BJ (cell line): Measurements from ENCODE around the gene PGAM1. TPM values are rescaled to one million over a fixed set of nuclear protein-coding genes. Genes with fewer than 3 reads are reported as not detected.

Source experiments
- CTCF ChIA-PET: fragments of 350-600 bp; formaldehyde crosslinking; extraction: SDS; loops from one replicate; lab custom pipeline; 2021; ENCODE audit warnings: antibody characterized with exemption, inconsistent platforms; lab: Yijun Ruan, JAX
- POLR2A ChIA-PET: fragments of 300-600 bp; sonication (Branson Sonifier 250); formaldehyde crosslinking; extraction: SDS; loops from one replicate; lab custom pipeline; 2021; ENCODE audit warnings: antibody characterized with exemption; lab: Charles Lee
- DNase-seq: peaks from one replicate; pipeline ENCODE4 v3.0.0-alpha.2; 2011; ENCODE audit warnings: low read depth
- H3K27me3 ChIP-seq: 2 replicates; pipeline ENCODE4 v1.6.0; 2011; ENCODE audit warnings: low read length; ENCODE audit not compliant: control insufficient read depth, insufficient read depth
- H3K36me3 ChIP-seq: 2 replicates; pipeline ENCODE4 v1.5.1; 2011; ENCODE audit warnings: low read length; ENCODE audit not compliant: control insufficient read depth, insufficient read depth
- H3K4me3 ChIP-seq: 2 replicates; pipeline ENCODE4 v1.5.1; 2011; ENCODE audit warnings: low read depth, mild to moderate bottlenecking, control low read depth, low read length
- CTCF ChIP-seq: IDR thresholded peaks from 2 replicates; pipeline ENCODE4 v1.5.1; 2011; ENCODE audit warnings: low read depth, mild to moderate bottlenecking, control low read depth, inconsistent platforms, low read length, moderate library complexity; ENCODE audit not compliant: insufficient read depth
- polyA plus RNA-seq: library from polyadenylated mRNA; depleted of rRNA; stranded (reverse); fragments of >200 nt; gene quantifications from 2 replicates; pipeline ENCODE4 v1.2.3, GENCODE V29; 2011

Gene PGAM1
- polyA plus RNA-seq, 1 experiment, result 710 TPM

GRCh38 chr10:97450828-97451227 is 24.8 kb downstream of the PGAM1 start:
- POLR2A ChIA-PET, result no interaction called here

GRCh38 chr10:97451605-97452004 is 25.6 kb downstream of the PGAM1 start:
- ChIA-PET CTCF (interaction anchor here (0.7 kb wide), 1 partner anchor 102 kb away, joined by 4 read pairs; no protein-coding TSS in a partner anchor), POLR2A (no interaction called here)
- Histone ChIP-seq H3K36me3 (peaks cover 30% of the 10 kb centered on the region), H3K4me3 (no peak overlapping the region), H3K27me3 (no peaks in the 10 kb centered on the region)
- no peak for TF ChIP-seq CTCF
- no peak for DNase-seq

More at GRCh38 chr10:97450828-97451227, 24.8 kb downstream of the PGAM1 start:
- no peaks in the 10 kb centered on the region for H3K27me3 ChIP-seq
- no peak for DNase-seq
- no peak for TF ChIP-seq CTCF
- no peak overlapping the region for H3K4me3 ChIP-seq
- peaks cover 29% of the 10 kb centered on the region for H3K36me3 ChIP-seq
- CTCF ChIA-PET, result interaction anchor here (1.0 to 1.3 kb wide), 2 partner anchors 10 to 14 kb away, joined by 3 read pairs; no protein-coding TSS in a partner anchor

- CTCF ChIA-PET, result interaction anchor here (0.7 kb wide), 1 partner anchor 101 kb away, joined by 4 read pairs; no protein-coding TSS in a partner anchor
- no peak for DNase-seq
- POLR2A ChIA-PET, result no interaction called here
These were observed 26.4 kb downstream of the PGAM1 start for GRCh38 chr10:97452352-97452751.

GRCh38 chr10:97454330-97455036 is 28.5 kb downstream of the PGAM1 start:
- no peaks in the 10 kb centered on the region for H3K27me3 ChIP-seq
- no peak for DNase-seq
- POLR2A ChIA-PET, result no interaction called here
- H3K4me3 ChIP-seq, result no peak overlapping the region
- no peak for TF ChIP-seq CTCF
- CTCF ChIA-PET, result interaction anchor here (0.7 to 2.1 kb wide), 4 partner anchors 10 to 99 kb away, joined by 3 to 10 read pairs (median 5); no protein-coding TSS in a partner anchor
- peaks cover 49% of the 10 kb centered on the region for H3K36me3 ChIP-seq

More at GRCh38 chr10:97452352-97452751, 26.4 kb downstream of the PGAM1 start:
- Histone ChIP-seq H3K4me3 (no peak overlapping the region), H3K36me3 (peaks cover 37% of the 10 kb centered on the region), H3K27me3 (no peaks in the 10 kb centered on the region)
- no peak for TF ChIP-seq CTCF

- CTCF ChIA-PET, result interaction anchor here (2.0 kb wide), 1 partner anchor 97 kb away, joined by 7 read pairs; no protein-coding TSS in a partner anchor
- no peak overlapping the region for H3K4me3 ChIP-seq
- no peak for DNase-seq
- peaks cover 58% of the 10 kb centered on the region for H3K36me3 ChIP-seq
- POLR2A ChIA-PET, result no interaction called here
- H3K27me3 ChIP-seq, result no peaks in the 10 kb centered on the region
- TF ChIP-seq CTCF, result no peak
These were observed 30.2 kb downstream of the PGAM1 start for GRCh38 chr10:97456034-97456685.
